GM10266 (cell line): Measurements from ENCODE around the gene PSKH1.
A peak's percentile ranks its signal among the peaks of the same experiment; 100 is the strongest.
"Not testable (repeated sequence)": the region's sequence is repeated elsewhere in the genome, so short reads cannot be mapped to it uniquely, and the experiment has no call there.

Experiments
- DNase-seq: peaks from one replicate; pipeline ENCODE4 v3.0.0; 2012; ENCODE audit errors: extremely low spot score
- CTCF ChIP-seq: IDR thresholded peaks from 2 replicates; pipeline ENCODE4 v1.5.1; 2012; ENCODE audit warnings: mild to moderate bottlenecking, low read depth; ENCODE audit not compliant: control insufficient read depth, insufficient read depth; ENCODE audit errors: missing control alignments

The PSKH1 gene

GRCh38 chr16:67968400-67969253 is 75.6 kb downstream of the PSKH1 start, which contains the start of gene SLC12A4:
Gene SLC12A4 (minus strand): TSS chr16:67968637. CDS start chr16:67968553, 84 bp downstream.
- TF ChIP-seq CTCF, result no peak
- peak; percentile 100 for DNase-seq

- no peak for TF ChIP-seq CTCF
- peak; percentile 65 for DNase-seq
These were observed 76.4 kb downstream of the PSKH1 start for GRCh38 chr16:67969254-67970039.

GRCh38 chr16:67971111-67971510 is 78.1 kb downstream of the PSKH1 start:
- no peak for TF ChIP-seq CTCF
- no peak for DNase-seq

- not testable (repeated sequence) for DNase-seq
These were observed 79.2 kb downstream of the PSKH1 start for GRCh38 chr16:67972285-67972684.

- DNase-seq, result no peak
These were observed 82.5 kb downstream of the PSKH1 start for GRCh38 chr16:67975321-67976105.

GRCh38 chr16:67976205-67976604 is 83.2 kb downstream of the PSKH1 start:
- no peak for TF ChIP-seq CTCF
- no peak for DNase-seq

More at GRCh38 chr16:67975321-67976105, 82.5 kb downstream of the PSKH1 start:
- TF ChIP-seq CTCF, result no peak

GRCh38 chr16:67977005-67977404 is 84.0 kb downstream of the PSKH1 start:
- DNase-seq, result no peak
- no peak for TF ChIP-seq CTCF
